Peyer's patch (tissue), 4 donors: ENCODE results near the gene TYSND1.

Experiments
- CTCF ChIP-seq, 6 experiments: fragments of 450-650 bp in 4 of 6; fragments of 200-600 bp in 2 of 6; sonication (generic) in 1 of 6; IDR thresholded peaks; one replicate each; pipeline ENCODE4 v1.5.1; 2017 to 2019; ENCODE audit warnings: antibody characterized with exemption in 6 of 6, mild to moderate bottlenecking in 3 of 6, moderate library complexity in 1 of 6
- POLR2A ChIP-seq, 2 donors: fragments of 450-650 bp; IDR thresholded peaks; one replicate each; pipeline ENCODE4 v1.5.1; 2017; ENCODE audit warnings: antibody characterized with exemption in 2 of 2, mild to moderate bottlenecking in 2 of 2, moderate library complexity in 2 of 2

- TF ChIP-seq CTCF (IDR thresholded peaks at IDR 0.05) = no peak
- no peak for TF ChIP-seq POLR2A (IDR thresholded peaks at IDR 0.05)
These were observed 43.6 kb upstream of the TYSND1 start for GRCh38 chr10:70190102-70190501.
